Hematopoietic multipotent progenitor cell (in vitro differentiated cells): Measurements from ENCODE around the gene PRKCZ. TPM values are rescaled to one million over a fixed set of nuclear protein-coding genes. Genes with fewer than 3 reads are reported as not detected.
"Not testable (repeated sequence)": the region's sequence is repeated elsewhere in the genome, so short reads cannot be mapped to it uniquely, and the experiment has no call there.

Source experiments
- DNase-seq, 3 donors: peaks; one replicate each; pipeline ENCODE4 v3.0.0-alpha.2; 2011 to 2015; ENCODE audit warnings: low read depth in 2 of 3, low spot score in 2 of 3
- total RNA-seq: library from RNA; depleted of rRNA; stranded (reverse); fragments of >200 nt; gene quantifications from one replicate; pipeline ENCODE4 v1.2.3, GENCODE V29; 2012

Gene PRKCZ
- total RNA-seq, 1 donor: 24.8 TPM

GRCh38 chr1:2130156-2130555, 79.9 kb downstream of the PRKCZ start:
- no peak for DNase-seq

GRCh38 chr1:2130871-2131289, 80.7 kb downstream of the PRKCZ start:
- DNase-seq: no peak

GRCh38 chr1:2132222-2133038, 82.2 kb downstream of the PRKCZ start:
- DNase-seq: peak in 2 of 3 donors; percentile 28 to 39

GRCh38 chr1:2133039-2133878, 83.0 kb downstream of the PRKCZ start:
- DNase-seq: peak; percentile 90 to 97 (median 94)

GRCh38 chr1:2133879-2134215, 83.6 kb downstream of the PRKCZ start:
- DNase-seq: no peak

GRCh38 chr1:2134266-2134620, 84.0 kb downstream of the PRKCZ start:
- no peak for DNase-seq

GRCh38 chr1:2134621-2135307, 84.6 kb downstream of the PRKCZ start:
- no peak for DNase-seq

GRCh38 chr1:2135441-2135841, 85.2 kb downstream of the PRKCZ start:
- DNase-seq: no peak

GRCh38 chr1:2135941-2136340, 85.7 kb downstream of the PRKCZ start:
- no peak for DNase-seq

- DNase-seq: no peak
These were observed 86.4 kb downstream of the PRKCZ start for GRCh38 chr1:2136386-2137235.

- no peak for DNase-seq
These were observed 87.3 kb downstream of the PRKCZ start for GRCh38 chr1:2137257-2138121.

- DNase-seq: not testable (repeated sequence)
These were observed 88.9 kb downstream of the PRKCZ start for GRCh38 chr1:2139156-2139555.

GRCh38 chr1:2141025-2141424, 90.8 kb downstream of the PRKCZ start:
- no peak for DNase-seq

GRCh38 chr1:2143814-2144500, 93.7 kb downstream of the PRKCZ start:
- DNase-seq: no peak

- DNase-seq: no peak
These were observed 94.4 kb downstream of the PRKCZ start for GRCh38 chr1:2144501-2145090.

GRCh38 chr1:2145946-2146835, 96.0 kb downstream of the PRKCZ start:
- no peak for DNase-seq

- DNase-seq: no peak
These were observed 96.8 kb downstream of the PRKCZ start for GRCh38 chr1:2146836-2147517.
